ENCODE results near the gene FCN1. TPM values are rescaled to one million over a fixed set of nuclear protein-coding genes. Genes with fewer than 3 reads are reported as not detected.
A peak's percentile ranks its signal among the peaks of the same experiment; 100 is the strongest.

Gene FCN1
- total and polyA plus RNA-seq, 2 of the 8 experiments (the other 6 are each of a cell fraction or from before 2014, with no cell fraction given) = not detected

- Histone ChIP-seq H2AK5ac (ENCODE audit: low read depth, low read length) (0 out of 2 replicates have a peak overlapping the region, but pooled peaks have one; percentile 65), H3K18ac (ENCODE audit: extremely low read depth, low read length) (no peak overlapping the region; the same call in 1 of the 2 replicates), H2BK5ac (ENCODE audit: low read depth, low read length) (no peak overlapping the region), H3K79me1 (ENCODE audit: low read depth, low read length) (no peaks in the 10 kb centered on the region), H2AFZ (ENCODE audit: low read length) (no peak overlapping the region), H2BK12ac (ENCODE audit: low read depth, low read length) (no peak overlapping the region), H4K5ac (ENCODE audit: insufficient read length, low read depth, low read length) (no peak overlapping the region), H3K23ac (ENCODE audit: insufficient read length) (no peak overlapping the region), H3K14ac (ENCODE audit: insufficient read length) (no peak overlapping the region), H2BK15ac (ENCODE audit: low read length) (no peak overlapping the region), H3K4me2 (ENCODE audit: insufficient read depth in 1 of 2, low read depth in 2 of 2, low read length in 2 of 2) (no peak overlapping the region), H3K4me1 (replicated peaks in 1 of 4; ENCODE audit: control insufficient read depth in 3 of 4, insufficient read depth in 4 of 4, low read length in 3 of 4) (peaks cover 0 to 7% (median 3%) of the 10 kb centered on the region in 4 experiments; a peak in 4 of 7 replicates), H3K4me3 (ENCODE audit: extremely low read depth in 1 of 4, insufficient read depth in 2 of 4, low read depth in 3 of 4, low read length in 4 of 4) (no peak overlapping the region), H2BK20ac (ENCODE audit: low read length) (no peak overlapping the region), H3K9me3 (ENCODE audit: insufficient read depth in 2 of 2, low read depth in 1 of 2, low read length in 1 of 2) (no peaks in the 10 kb centered on the region), H4K91ac (replicated peaks; ENCODE audit: insufficient read length, low read length) (no peak overlapping the region), H3K79me2 (ENCODE audit: control insufficient read depth in 1 of 2, insufficient read depth in 2 of 2, low read length in 2 of 2) (no peaks in the 10 kb centered on the region), H2BK120ac (replicated peaks; ENCODE audit: low read depth, low read length) (no peak overlapping the region), H3K9ac (replicated peaks in 1 of 4; ENCODE audit: extremely low read depth in 1 of 4, low read depth in 3 of 4, low read length in 3 of 4) (no peak overlapping the region), H3K36me3 (ENCODE audit: control insufficient read depth in 2 of 4, insufficient read depth in 4 of 4, low read length in 3 of 4) (no peaks in the 10 kb centered on the region), H4K20me1 (replicated peaks in 1 of 2; ENCODE audit: control insufficient read depth in 1 of 2, insufficient read depth in 2 of 2, low read length in 2 of 2) (no peaks in the 10 kb centered on the region), H3K23me2 (ENCODE audit: low read depth, low read length) (no peaks in the 10 kb centered on the region), H3K27ac (ENCODE audit: low read depth, low read length) (no peak overlapping the region), H3K56ac (replicated peaks; ENCODE audit: insufficient read length, low read depth, low read length) (no peak overlapping the region), H3K27me3 (replicated peaks in 1 of 4; ENCODE audit: control insufficient read depth in 3 of 4, extremely low read depth in 1 of 4, insufficient read depth in 3 of 4, low read length in 3 of 4) (no peaks in the 10 kb centered on the region), H3K4ac (replicated peaks; ENCODE audit: insufficient read length, low read depth, low read length) (no peak overlapping the region), H4K8ac (ENCODE audit: extremely low read depth, insufficient read depth, low read length) (no peak overlapping the region)
- POLR2A ChIA-PET (ENCODE audit: partially characterized antibody) = no interaction called here
- no peak for TF ChIP-seq RAD21 (IDR thresholded peaks at IDR 0.05 in 1 of 2, conservative IDR thresholded peaks at IDR 0.05 in 1 of 2; ENCODE audit: low read depth in 2 of 2, low read length in 2 of 2)
- no peak for TF ChIP-seq EP300 (IDR thresholded peaks at IDR 0.05; ENCODE audit: borderline replicate concordance in 1 of 2, low read depth in 2 of 2, low read length in 2 of 2)
- no peak for TF ChIP-seq MAX (IDR thresholded peaks at IDR 0.05)
- no peak for TF ChIP-seq SRF (IDR thresholded peaks at IDR 0.05; ENCODE audit: low read depth, low read length)
- TF ChIP-seq KDM4A (IDR thresholded peaks at IDR 0.05; ENCODE audit: low read depth, low read length, severe bottlenecking) = no peak
- no peak for TF ChIP-seq SIX5 (IDR thresholded peaks at IDR 0.05; ENCODE audit: low read depth, low read length)
- TF ChIP-seq ASH2L (IDR thresholded peaks at IDR 0.05; ENCODE audit: low read length) = no peak
- TF ChIP-seq RBBP5 (IDR thresholded peaks at IDR 0.05; ENCODE audit: borderline replicate concordance, low read depth, low read length) = no peak
- no peak for TF ChIP-seq CBX8 (IDR thresholded peaks at IDR 0.05; ENCODE audit: borderline replicate concordance, low read depth, low read length)
- TF ChIP-seq GABPA (IDR thresholded peaks at IDR 0.05; ENCODE audit: borderline replicate concordance, insufficient read depth, low read length) = no peak
- WGBS, 2 experiments (ENCODE audit: extremely low coverage in 1 of 2, insufficient coverage in 1 of 2, insufficient read length in 1 of 2, insufficient replicate concordance in 2 of 2, low coverage in 1 of 2, low lambda C conversion rate in 2 of 2, missing lambda C conversion rate in 1 of 2) = 90% methylated on average over 27 of the region's 27 CpGs; no CpG with 5 or more reads in 1 of the 2 experiments
- FAIRE-seq (no peak), DNase-seq (ENCODE audit: low read depth in 1 of 2, low spot score in 2 of 2) (no peak)
- CTCF ChIA-PET (ENCODE audit: partially characterized antibody) = interaction anchor here (0.9 kb wide), 1 partner anchor 26 kb away, joined by 5 read pairs; no protein-coding TSS in a partner anchor
Measured at GRCh38 chr9:134935701-134936345, 18.1 kb upstream of the FCN1 start.

Data from H1 (cell line).